Measurements from ENCODE around the gene EYS.
"Not testable (repeated sequence)": the region's sequence is repeated elsewhere in the genome, so short reads cannot be mapped to it uniquely, and the experiment has no call there.

Gene EYS

GRCh38 chr6:63926950-63927927 is 1779.8 kb downstream of the EYS start:
- no peak for DNase-seq

GRCh38 chr6:63926258-63926780 is 1780.7 kb downstream of the EYS start:
- no peak for DNase-seq

GRCh38 chr6:63923139-63923739 is 1783.8 kb downstream of the EYS start:
- DNase-seq: no peak

- no peak for DNase-seq
Measured at GRCh38 chr6:63919556-63920110, 1787.4 kb downstream of the EYS start.

- DNase-seq: no peak
Measured at GRCh38 chr6:63912887-63913286, 1794.1 kb downstream of the EYS start.

- no peak for DNase-seq
Measured at GRCh38 chr6:63910863-63911551, 1796.0 kb downstream of the EYS start.

- no peak for DNase-seq
Measured at GRCh38 chr6:63904650-63905248, 1802.3 kb downstream of the EYS start.

GRCh38 chr6:63899550-63899949 is 1807.5 kb downstream of the EYS start:
- no peak for DNase-seq

GRCh38 chr6:63897952-63898351 is 1809.1 kb downstream of the EYS start:
- DNase-seq: no peak

GRCh38 chr6:63897459-63897858 is 1809.6 kb downstream of the EYS start:
- no peak for DNase-seq

GRCh38 chr6:63888416-63888815 is 1818.6 kb downstream of the EYS start:
- no peak for DNase-seq

- DNase-seq: not testable (repeated sequence)
Measured at GRCh38 chr6:63887804-63888203, 1819.2 kb downstream of the EYS start.

GRCh38 chr6:63887002-63887751 is 1819.8 kb downstream of the EYS start:
- no peak for DNase-seq

- DNase-seq: no peak
Measured at GRCh38 chr6:63886341-63886740, 1820.7 kb downstream of the EYS start.

GRCh38 chr6:63883597-63883996 is 1823.4 kb downstream of the EYS start:
- DNase-seq: no peak

- DNase-seq: no peak
Measured at GRCh38 chr6:63882208-63882607, 1824.8 kb downstream of the EYS start.

GRCh38 chr6:63881791-63882190 is 1825.2 kb downstream of the EYS start:
- DNase-seq: no peak

GRCh38 chr6:63872233-63872632 is 1834.8 kb downstream of the EYS start:
- no peak for DNase-seq

GRCh38 chr6:63868351-63868750 is 1838.7 kb downstream of the EYS start:
- DNase-seq: no peak

- DNase-seq: no peak
Measured at GRCh38 chr6:63864671-63865318, 1842.2 kb downstream of the EYS start.

- DNase-seq: no peak
Measured at GRCh38 chr6:63864061-63864460, 1843.0 kb downstream of the EYS start.
